HG03103 (cell line): ENCODE measurements around the gene TRIM49C.
"Not testable (repeated sequence)": the region's sequence is repeated elsewhere in the genome, so short reads cannot be mapped to it uniquely, and the experiment has no call there.

ENCODE experiments used
- ATAC-seq: cut with Tn5 transposase; IDR thresholded peaks from one replicate; pipeline ENCODE4 v1.9.1; 2021; ENCODE audit warnings: low read depth; ENCODE audit not compliant: unreplicated experiment

TRIM49C gene

GRCh38 chr11:90030806-90031205, at the start of gene TRIM49C:
TRIM49C (plus strand) TSS chr11:90031106; CDS start chr11:90035212, 4,106 bp downstream.
- not testable (repeated sequence) for ATAC-seq

- not testable (repeated sequence) for ATAC-seq
These were observed 6.7 kb upstream of the TRIM49C start for GRCh38 chr11:90024184-90024583.

- ATAC-seq = not testable (repeated sequence)
These were observed 20.8 kb downstream of the TRIM49C start for GRCh38 chr11:90051591-90052209.

GRCh38 chr11:90052311-90052710, 21.4 kb downstream of the TRIM49C start:
- ATAC-seq = not testable (repeated sequence)

DNA sequence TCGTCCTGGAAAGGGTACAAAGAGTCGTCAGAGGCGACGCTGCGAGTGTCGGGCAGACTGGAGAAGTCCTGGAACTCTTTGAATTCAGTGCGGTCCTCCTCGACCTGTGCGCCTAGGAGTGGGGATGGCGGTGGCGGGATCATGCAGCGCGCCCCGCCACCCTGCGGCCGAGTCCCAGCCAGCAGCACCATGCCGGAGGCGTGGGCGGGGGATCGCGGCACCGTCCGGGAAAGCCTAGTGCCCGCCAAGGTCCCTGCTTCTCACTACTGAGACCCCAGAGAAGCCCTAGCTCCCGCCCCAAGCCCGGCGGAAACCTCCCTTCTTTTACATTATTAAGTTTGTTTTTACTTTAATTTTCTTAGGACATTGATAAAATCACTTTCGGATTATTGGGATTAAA, 22.6 kb downstream of the TRIM49C start:
- not testable (repeated sequence) for ATAC-seq

GRCh38 chr11:90085650-90086049, 54.7 kb downstream of the TRIM49C start, which contains the start of gene UBTFL1:
UBTFL1 (plus strand) TSS chr11:90085950; CDS start chr11:90085950, 0 bp downstream.
- ATAC-seq = not testable (repeated sequence)

DNA sequence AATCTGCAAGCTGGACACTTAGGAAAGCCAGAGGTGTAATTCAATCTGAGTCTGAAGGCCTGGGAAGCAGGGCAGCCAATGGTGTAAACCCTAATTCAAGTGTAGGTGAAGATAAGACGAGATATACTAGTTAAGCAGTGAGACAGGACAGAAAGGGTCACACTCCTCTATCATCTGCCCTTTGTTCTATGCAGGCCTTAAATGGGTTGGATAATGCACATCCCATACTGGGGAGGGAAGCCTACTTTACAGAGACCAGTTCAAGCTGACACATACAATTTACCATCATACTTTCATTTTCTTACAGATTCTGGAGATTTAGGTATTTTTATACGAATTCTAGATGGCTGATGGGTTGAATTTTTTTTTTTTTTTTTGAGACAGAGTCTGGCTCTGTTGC, 57.8 kb downstream of the TRIM49C start:
- not testable (repeated sequence) for ATAC-seq
